ENCODE results near the gene TOMM40L. TPM values are rescaled to one million over a fixed set of nuclear protein-coding genes. Genes with fewer than 3 reads are reported as not detected.

Gene TOMM40L
- total RNA-seq, 1 donor from 2014 or later = 22.4 TPM

DNA sequence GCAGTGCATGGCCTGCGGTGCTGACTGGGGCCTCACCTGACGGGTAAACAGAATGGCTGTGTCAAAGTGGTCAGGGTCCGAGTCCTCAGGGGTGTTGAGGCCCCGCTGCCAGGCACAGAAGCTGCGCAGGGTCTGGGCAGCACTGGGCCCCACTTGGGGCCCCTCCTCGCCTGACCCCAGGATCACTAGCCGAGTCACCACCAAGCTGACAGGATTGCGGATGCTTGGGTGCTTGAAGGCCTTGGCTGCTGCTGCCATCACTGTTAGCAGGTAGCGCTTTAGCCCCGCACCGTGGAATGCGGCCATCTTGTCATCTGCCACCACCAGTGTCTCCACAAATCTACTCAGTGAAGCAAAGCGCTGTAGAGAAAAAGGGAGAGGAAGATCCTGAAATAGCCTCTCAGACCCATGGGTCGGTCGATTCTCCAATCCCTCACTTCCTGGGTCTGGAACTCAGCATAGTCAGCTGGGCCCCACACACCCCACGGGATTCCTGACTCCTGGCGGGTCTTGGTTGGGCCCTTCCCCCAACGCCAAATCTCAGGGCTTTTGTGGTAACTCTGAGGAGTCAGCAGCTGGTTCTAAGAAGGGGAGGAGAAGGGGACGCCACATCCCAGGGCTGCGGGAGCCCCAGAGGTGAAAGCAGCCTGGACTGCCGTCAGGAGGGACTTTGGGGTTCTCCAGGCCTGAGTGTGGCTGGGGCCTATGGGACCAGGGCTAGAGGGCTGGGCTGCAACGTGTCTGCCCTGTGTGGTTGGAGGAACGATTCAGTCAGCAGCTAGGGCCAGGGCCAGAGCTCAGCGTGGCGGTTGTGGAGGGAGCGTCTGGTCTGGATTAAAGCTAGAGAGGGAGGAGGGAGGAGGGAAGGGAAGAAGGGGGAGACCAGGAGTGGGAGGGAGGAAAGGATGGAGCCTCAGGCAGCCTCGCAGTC, 29.1 kb upstream of the TOMM40L start:
- FAIRE-seq (no peak), DNase-seq (ENCODE audit: low spot score in 2 of 2) (no peak)

DNA sequence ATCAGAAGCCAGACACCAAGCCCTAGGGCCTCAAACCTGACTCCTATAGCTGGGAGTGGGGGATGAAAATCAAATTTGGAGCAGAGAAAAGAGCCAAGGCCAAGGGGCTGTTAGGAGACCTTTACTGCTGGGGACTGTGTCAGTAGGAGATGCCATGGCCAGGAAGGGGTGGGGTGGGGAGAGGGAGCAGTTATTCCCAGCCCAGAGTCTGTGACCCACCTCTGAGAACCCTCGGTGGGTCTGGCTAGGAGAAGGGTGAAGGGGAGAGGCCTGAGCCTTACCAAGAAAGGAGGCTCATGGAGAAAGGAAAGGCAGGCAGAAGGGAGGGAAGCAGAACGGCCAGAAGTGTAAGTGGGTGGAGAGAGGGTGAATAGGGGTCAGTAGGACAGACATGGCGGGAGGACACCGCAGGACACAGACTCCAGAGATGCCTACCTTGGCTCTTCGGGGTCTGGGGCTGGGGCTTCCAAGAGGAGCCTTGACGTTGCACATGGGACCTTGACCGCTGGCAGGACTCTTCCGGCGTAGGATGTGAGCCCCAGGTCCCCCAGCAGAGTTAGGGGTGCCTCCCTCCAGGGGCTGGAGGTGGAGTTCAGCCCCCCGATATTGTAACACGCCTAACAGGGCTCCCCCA, 28.2 kb upstream of the TOMM40L start:
- DNase-seq (ENCODE audit: low spot score in 2 of 2) (no peak), FAIRE-seq (no peak)

DNA sequence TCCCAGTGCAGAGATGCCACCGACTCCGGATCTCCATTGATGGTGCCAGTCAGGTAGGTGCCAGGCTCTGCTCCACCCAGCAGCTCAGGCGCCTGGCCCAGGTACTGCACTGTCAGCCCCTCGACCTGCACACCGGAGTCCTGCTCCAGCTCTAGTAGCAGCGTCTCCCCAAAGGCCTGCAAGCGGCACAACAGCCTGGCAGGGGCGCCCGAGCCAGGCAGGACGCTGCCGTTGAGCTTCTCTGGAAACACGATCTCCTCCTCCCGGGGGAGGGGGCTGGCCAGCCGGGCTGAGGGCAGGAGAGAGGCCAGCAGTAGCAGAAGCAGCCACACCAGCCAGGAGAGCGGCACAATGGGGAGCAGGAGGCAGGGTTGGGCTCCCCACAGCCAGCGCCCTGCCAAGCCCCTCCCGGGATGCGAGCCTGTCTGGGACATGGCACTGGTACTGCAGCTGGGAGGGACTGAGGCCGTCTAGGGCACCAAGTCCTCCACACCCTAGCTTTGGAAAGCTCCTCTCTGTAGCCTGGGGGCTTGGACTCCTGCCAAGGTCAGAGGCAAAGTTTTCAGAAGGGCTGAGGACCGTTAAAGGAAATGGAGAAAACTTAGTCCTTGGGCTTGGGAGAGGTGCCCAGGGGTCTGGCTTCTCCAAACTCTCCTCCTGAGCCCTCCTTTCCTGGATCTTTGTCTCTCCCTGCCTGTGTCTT, 27.5 kb upstream of the TOMM40L start:
- no peak for FAIRE-seq
- DNase-seq (ENCODE audit: low spot score in 2 of 2) = no peak

DNA sequence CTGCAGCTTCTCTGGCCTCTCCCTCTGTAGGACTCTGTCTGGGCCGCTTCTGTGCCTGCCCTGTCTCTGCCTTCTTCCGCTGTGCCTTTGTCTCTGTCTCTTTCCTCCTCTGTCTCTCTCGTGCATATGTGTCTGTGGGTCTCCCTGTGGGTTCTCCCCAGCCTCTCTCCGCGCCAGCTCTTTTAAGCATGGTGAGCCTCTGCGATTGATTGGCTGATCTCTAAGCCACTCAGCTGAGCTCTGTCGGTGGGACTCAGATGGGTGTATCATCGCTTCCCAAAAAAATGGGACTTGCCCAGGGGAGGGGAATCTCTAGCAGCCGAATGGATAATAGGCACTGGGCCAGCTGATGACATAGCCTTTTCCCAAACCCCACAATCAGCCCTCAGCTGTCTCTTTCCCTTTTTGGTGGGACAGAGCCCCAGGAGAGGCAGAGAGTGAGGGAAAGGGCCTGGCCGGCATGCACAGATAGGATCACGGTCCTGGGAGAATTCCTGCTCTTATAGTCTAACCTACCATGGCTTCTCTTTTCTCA, 26.9 kb upstream of the TOMM40L start, which contains the start of gene ADAMTS4:
ADAMTS4 (minus strand) TSS at position 158 of the 535 bp plus-strand sequence. CDS start 427 bp downstream, outside the sequence.
- DNase-seq (ENCODE audit: low spot score in 2 of 2) (peak; percentile 64 to 73), FAIRE-seq (no peak)

DNA sequence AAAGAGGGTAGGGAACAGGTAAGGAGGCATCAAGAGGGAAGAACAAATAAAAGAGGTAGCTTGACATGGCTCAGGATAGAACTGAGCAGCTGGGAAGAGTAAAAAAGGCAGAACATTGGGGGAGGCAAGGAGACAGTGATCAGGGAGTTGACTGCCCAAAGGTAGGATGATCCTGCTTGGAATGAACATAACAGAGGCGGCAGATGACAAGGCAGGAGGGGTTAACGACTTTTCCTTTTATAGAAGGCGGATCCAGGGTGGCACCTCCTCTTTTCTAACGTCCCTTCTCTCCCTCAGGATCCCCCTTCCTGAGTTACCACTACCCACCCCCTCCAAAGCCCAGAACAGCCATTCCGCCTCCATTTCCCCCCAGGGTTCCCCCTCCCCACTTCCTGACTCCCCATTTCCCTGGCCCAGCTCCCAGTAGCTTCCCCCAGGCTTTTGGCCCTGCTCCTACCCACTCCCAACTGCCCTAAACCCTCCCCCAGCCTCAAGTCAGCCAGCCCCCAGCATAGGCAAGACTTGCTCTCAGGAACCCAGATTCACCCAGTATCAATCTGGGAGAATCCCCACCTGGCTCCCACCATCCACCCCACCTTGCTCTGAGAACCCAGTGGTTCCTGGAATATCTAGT, 26.2 kb upstream of the TOMM40L start:
- DNase-seq (ENCODE audit: low spot score in 2 of 2) (no peak), FAIRE-seq (no peak)

DNA sequence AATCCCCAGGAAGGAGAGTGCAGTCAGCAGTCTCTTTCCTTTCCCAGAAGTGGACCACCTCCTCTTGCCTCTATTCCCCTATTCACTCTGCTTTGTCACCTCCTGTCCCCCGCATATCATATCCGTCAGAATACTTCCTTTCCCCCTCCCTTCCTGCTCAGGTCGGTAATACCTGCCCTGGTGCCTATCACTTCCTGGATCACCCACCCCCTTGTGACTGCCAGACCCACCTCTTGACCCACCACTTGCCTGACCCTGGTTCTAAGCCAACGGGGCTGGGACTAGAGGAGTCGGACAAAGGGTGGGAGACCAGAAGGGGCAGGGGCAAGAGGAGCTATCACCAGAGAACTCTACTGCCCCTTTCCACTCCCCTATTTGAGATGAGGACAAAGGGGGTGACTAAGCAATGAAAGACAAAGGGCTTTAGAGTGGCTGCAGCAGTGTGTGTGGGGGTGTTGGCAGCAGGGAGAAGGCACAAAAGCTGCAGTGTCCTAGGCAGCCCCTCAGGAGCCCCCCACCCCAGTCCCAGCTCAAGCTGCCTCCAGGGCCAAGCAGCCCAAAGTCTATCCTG, 25.4 kb upstream of the TOMM40L start:
- no peak for DNase-seq (ENCODE audit: low spot score in 2 of 2)
- no peak for FAIRE-seq

DNA sequence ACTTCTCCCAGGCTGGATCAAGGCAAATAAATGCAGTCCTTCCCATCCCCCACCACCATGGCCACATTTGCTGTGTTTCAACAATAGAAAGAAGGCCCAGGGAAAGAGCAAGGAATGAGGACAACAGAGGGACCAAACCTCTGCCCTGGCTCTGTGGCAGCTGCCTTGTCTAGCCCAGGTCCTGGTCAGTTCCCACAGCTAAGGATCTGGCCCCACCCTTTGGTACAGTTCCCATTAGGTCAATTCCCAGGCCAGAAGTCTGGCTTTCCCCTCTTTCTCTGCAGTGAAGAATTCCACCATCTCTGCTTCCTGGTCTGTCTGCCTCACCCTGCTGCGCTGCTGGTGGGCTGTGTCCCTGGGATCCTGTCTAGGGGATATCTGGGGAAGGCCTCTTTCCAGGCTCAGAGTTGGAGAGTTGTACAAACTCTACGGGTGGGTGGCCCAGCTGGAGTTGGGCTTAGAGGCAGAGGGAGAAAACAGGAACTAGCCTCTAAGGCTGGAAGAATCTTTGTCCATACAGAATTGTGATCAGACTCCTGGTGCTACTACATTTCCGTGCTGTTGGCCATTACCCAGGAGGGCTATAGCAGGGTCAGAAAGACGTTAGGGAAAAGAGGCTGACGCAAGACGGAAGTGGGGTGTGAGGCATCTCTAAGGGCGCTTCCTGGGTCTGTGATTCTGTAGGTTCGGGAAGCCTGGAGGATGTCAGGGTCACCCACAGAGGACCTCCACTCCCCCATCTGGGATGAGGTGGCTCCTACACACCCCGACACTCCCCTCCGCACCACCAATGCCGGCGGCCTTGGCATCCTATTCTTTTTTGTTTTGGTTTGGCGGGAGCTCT, 24.6 kb upstream of the TOMM40L start:
- DNase-seq (ENCODE audit: low spot score in 2 of 2) (no peak), FAIRE-seq (no peak)

DNA sequence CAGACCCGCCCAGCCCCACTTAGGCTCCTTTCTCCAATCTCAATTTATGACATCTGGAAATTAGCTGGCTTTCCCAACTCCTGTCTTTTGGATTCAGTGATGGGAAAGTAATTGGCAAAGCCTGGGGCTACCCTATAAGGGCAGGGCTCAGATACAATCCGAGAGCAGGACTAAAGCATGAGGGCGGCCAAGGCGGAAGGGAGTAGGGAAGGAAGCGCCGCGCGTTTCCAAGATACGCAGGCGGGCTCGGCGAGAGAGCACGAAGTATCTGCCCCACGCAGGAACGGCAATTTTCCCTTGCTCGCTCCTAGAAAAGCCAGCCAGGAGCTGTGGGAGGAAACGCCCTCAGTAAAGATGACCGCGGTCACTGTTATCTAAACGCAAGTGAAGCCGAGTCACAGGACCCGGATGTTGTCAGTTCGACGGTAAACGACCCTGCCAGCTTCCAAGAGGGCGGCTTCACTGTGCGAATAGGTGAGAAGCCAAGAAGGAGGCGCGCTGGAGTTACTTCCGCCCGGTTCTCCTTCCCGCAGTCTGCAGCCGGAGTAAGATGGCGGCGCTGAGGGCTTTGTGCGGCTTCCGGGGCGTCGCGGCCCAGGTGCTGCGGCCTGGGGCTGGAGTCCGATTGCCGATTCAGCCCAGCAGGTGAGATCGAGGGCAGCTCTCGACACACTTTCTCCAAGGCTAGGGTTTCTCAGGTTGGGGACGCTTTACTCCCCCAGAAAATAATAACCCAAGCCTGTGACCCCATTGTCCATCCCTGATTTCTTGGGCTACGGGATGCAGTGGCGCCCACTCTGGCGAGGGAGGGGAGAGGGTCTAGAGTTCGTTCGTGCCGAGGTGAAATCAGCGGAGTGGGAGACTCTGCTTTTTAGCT, 23.8 kb upstream of the TOMM40L start, which contains the start of gene NDUFS2:
NDUFS2 (plus strand) TSS at position 532 of the 877 bp plus-strand sequence; CDS start at position 551, 19 bp downstream.
- FAIRE-seq (peak; percentile 39), DNase-seq (ENCODE audit: low spot score in 2 of 2) (peak; percentile 80 to 90)

DNA sequence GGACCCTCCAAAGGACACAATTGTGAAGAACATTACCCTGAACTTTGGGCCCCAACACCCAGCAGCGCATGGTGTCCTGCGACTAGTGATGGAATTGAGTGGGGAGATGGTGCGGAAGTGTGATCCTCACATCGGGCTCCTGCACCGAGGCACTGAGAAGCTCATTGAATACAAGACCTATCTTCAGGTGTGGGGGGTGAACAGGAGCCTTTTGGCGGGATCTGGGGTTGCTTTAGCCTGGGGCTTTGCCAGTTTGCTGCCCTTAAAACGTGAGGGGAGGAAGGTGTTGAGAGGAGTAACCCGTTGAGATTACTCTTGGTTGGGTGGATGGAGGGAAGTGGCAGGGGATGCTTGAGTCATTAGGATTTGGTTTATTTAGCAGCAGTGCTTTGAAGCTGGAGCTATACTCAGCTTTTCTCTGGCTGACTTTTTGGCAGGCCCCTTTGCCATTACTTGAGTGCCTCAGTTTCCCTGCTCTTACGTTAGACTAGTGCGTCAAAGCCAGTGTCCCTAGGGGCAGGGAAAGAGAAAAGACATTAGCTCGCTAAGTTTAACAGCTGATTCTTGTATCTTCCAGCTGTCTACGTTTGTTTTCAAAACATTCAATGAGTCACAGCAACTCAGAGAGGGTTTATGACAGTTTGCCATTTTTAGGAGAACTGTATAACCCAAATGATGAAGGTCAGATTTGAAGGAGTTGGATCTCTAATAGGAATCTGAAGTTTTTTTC, 19.3 kb upstream of the TOMM40L start:
- no peak for DNase-seq (ENCODE audit: low spot score in 2 of 2)
- no peak for FAIRE-seq

DNA sequence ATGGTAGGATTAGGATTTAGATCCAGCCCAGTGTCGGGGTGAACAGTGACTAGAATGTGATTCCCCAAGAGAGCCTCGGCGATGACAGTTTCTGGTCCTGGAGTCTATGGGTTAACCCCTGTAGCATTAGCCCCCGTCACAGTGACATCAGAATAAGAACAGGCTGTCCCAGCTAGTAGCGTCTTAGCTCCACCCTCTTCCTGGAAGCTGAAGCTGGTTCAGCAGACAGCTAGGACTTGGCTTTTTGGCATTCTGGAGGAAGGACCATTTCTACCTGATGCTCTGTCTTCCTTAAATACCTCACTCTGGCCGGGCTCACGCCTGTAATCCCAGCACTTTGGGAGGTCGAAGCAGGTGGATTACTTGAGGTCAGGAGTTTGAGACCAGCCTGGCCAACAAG, 18.7 kb upstream of the TOMM40L start:
- no peak for DNase-seq (ENCODE audit: low spot score in 2 of 2)
- FAIRE-seq = no peak

DNA sequence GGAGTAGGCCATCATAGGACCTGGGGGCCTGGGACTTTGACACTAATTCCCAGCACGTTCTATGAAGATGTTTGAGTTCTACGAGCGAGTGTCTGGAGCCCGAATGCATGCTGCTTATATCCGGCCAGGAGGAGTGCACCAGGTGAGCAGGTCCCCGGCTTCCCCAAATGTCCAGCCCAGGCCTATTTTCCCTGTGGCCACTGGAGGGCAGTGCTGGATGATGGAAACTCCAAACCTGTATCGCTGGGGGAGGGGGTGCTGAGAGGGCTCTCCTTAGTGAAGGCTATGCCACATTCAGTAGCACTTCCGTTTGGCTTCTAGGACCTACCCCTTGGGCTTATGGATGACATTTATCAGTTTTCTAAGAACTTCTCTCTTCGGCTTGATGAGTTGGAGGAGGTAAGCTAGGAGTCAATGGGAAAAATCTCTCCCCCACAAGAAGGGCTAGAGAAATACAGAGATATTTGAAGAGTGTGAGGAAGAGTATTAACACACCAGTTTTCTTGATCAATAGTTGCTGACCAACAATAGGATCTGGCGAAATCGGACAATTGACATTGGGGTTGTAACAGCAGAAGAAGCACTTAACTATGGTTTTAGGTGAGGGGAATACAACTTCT, 16.0 kb upstream of the TOMM40L start:
- FAIRE-seq (no peak), DNase-seq (ENCODE audit: low spot score in 2 of 2) (peak in 1 of 2 donors; percentile 73)

DNA sequence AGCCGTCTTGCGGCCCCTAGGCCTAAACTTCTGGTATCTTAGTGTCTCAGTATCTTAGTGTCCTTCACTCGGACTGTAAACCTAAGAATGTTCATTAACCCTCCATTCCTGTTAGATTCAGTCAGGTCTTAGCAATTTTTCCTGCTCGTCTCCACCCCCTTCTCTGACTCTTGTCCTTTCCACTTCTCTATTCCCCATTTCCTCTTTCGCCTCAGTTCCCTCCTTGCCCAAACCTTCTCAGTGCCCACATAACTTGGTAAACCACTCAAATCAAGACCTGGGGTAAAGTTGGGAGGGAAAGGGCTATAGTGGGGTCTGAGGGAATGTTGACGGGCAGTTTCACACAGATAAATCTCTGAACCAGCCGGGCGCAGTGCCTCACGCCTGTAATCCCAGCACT, 11.5 kb upstream of the TOMM40L start:
- DNase-seq (ENCODE audit: low spot score in 2 of 2) (no peak), FAIRE-seq (no peak)

DNA sequence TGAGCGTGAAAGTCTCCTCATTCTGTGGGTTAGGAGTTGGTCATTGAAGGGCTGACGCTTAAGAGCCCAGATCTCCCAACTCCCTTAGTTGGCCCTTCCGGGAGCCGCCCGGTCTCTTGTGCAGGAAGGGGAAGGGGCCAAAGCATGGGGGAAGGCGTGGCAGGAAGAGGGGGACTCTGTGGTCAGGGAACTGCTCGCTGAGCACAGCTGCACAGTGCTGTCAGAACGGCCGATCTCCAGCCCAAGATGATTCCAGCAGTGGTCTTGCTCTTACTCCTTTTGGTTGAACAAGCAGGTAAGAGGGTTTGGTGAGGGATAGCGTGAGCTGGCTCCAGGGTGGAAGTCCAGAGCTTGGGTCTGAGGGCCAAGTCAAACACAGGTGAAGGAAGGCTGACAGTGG, 10.8 kb upstream of the TOMM40L start, which contains the start of gene FCER1G:
FCER1G (plus strand) TSS at position 220 of the 400 bp plus-strand sequence; CDS start at position 247, 27 bp downstream.
- FAIRE-seq (no peak), DNase-seq (ENCODE audit: low spot score in 2 of 2) (no peak)

DNA sequence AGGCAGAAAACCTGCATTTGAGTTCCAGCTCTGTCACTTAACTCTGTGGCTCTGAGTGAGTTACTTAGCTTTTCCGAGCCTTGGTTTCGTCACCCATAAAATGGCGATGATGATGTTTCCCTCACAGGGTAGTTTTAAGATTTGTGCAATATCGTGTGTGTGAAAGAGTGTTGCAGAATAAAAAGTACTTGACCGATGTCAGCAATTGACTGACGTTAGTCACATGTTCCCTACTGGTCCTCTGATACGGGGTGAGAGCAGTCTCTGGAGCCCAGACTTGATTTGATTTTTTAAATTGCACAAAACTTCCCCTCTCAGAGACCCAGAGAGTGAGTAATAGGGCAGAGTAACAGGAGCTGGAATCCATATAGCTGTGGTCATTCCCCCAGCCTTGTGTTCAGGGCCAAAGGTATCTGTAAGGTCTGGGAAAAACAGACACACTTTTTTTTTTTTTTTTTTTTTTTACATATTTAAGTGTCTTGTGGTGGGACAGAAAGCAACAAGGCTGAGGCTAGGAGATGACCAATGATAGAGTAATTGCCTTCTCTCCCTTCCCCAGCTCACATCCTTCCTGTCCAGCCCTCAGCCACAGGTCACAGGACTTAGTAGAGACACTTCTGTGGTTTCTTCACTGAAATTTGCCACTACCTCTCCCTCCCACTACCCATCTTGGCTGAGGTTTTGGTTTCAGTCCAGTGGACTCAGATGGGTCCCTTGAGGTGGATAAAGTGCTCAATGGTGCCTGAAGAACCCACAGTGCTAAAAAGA, 8.7 kb upstream of the TOMM40L start:
- no peak for FAIRE-seq
- DNase-seq (ENCODE audit: low spot score in 2 of 2) = no peak

DNA sequence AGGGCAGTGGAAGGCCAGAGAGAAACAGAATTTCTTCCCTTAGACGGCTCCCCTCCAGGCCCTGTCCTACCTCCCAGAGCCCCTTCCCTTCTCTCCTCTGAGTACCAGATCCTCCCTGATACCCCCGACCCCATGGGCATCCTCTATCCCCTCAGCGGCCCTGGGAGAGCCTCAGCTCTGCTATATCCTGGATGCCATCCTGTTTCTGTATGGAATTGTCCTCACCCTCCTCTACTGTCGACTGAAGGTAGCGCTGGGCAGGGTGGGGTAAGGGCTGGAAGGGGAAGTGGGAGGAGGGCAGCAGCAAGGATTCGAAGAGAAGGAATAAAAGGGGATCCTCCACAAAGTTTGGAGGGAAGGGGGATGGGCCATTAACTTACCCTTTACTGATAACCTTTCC, 8.0 kb upstream of the TOMM40L start:
- DNase-seq (ENCODE audit: low spot score in 2 of 2) (no peak), FAIRE-seq (no peak)
